GM18861 (cell line): ENCODE data around the gene CSPG4.

Source experiments
- ATAC-seq: cut with Tn5 transposase; IDR thresholded peaks from one replicate; pipeline ENCODE4 v1.9.1; 2021; ENCODE audit not compliant: unreplicated experiment

The CSPG4 gene

DNA sequence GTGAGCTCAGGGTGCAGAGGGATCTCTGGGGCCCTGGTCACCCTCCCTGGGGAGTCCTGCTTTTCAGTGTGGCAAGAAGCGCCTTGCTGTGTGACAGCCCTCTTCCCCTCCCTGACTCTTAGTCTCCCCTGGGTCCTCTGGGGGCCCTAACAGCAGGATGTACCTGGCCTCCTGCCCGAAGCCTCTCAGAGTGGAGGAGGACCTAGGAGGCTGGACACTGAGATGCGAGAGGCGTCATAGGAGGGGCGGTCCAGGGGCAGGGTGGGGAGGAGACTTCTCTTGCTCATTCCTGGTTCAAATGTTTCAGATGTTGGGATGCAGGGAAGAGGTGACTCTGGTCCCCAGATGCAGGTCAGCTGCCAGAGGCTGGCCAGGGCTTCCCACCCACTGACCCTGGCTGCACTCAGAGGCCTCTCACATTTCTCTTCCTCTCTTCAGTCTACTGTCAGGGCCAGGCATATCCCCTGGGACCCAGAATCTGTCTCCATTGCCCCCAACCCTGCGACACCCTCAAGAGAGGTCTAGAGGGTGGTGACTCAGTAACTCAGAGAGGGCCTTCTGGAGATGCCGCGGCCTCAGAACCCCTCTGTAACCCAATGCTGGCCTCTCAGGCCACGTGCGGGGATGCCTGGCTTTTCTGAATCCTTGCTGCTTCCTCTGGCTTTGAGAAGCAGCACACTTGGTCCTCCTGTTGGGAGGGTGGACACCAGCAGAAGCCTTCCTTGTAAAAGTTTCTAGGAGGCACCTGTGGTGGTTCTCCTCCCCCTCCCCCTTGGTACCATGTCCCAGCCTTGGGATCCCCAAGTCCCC, 39.0 kb downstream of the CSPG4 start:
- ATAC-seq, result no peak

DNA sequence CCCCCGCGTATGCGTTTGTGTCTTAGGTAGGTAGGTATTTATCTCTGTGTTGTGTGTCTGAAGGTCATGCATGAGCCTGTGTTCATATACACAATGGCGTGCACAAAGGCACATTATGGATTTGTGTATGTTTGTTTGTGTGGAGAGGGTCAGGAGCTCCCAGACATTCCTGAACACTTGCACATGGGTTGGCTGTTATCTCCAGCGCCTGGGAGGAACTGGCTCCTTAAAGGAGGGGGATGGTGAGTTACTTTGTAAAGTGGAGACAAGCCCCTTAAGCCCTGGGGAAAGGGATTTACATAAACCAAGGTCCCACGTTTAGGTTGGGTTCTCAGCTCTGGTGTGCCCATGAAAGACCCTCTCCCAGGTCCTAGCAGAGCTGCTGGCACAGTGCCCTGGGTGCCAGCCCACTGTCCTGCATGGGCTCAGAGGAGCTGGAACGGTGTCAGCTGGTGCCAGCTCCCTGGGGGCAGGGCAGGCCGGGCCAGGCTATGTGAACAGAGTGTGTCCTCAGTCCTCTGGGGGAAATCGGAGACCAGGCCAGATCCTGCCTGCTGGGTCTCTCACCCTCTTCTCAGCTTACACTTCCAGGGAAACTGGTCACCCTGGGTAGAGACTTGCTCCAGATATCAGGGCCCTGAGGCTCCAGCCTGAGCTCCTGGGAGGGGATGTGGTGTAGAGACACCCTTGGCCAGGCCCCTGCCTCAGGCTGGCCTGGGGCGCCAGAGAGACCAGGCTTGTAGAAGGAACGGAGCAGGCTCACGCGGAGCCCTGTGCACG, 39.8 kb downstream of the CSPG4 start:
- ATAC-seq, result no peak

DNA sequence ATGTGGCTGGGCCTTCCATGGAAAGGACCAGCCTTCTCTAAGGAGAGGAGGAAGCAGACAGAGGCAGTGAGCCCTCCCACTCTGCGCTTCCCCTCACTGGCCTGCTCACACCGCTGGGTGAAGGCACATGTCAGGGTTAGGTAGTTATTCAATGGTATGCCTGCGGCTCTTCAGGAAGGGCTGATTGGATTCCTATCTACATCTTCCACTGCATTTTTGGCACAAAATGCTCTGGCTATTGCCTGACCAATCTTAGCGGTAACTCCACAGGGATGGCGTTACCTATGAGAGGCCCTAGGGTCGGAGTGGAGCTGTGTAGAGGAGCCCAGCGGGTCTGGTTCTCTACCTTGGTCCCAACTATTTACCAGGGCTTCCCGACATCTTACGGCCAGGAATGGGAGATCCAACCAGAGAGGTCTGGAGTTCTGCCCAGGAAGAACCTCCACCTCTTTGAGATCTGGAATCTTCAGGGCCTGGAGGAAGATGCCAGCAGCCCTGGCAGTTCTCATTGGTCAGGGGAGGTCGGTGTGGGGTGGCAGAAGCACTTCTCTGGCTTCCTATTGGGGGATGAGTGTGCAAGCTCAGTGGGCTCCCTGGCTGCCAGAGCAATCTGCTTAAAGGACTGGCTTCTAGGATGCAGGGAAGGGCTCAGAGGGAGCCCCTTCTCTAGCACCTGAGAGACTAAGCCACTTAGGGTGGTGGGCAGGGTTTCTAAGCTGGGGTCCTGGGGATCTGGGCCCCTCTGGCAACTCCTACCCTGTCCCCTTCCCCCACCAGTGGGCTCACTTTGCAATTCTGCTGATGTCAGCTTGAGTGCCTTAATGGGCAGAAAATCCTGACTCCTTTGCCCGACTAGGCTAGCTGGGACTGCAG, 40.7 kb downstream of the CSPG4 start:
- ATAC-seq, result no peak

DNA sequence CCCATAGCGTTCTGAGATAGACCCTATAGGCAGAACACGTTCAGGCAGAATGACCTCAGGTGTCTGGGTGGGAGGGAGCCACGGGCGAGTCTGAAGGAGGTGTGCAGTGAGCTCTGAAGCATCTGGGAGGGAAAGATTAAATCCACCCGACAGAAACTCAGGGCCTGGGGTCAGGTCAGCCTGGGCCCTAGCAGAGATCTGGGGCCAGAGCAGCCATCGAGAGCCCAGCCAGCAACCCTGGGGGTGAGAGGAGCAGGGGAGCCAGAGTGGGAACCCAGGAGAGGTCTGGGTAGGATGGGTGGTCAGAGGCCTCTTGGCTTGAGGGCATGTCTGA, 42.8 kb downstream of the CSPG4 start:
- ATAC-seq, result no peak

DNA sequence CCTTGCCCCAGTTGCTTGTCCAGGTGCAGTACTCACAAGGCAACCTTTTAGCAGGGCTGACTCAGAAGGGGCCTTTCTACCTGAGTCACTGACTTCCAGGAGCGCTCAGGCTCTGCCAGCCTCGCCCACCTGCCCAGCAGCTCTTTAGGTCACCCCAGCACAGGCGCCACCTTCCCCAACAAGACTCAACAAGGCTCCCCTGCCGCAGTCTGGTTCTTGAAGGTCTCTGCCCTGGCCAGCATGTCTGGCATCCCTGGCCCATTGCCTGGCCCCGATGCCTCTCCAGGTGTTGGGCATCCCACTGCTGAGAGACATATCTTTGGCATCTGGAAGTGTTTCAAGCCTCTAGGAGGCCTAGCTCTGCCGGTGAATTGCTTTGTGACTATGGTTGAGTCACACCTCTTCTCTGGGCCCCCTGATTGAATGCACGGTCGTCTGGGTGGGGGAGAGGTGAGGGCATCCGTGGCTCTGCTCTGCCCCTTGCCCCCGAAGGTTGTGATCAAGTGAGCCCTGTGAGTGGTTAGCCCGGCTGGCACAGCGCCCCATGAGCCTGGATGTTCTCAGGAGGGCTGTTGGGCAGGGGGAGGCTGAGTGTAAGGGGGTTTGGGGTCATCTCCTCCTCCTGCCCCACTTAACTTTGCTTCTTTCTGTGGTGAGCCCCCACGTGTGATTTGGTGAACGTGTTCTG, 43.3 kb downstream of the CSPG4 start:
- ATAC-seq, result no peak

DNA sequence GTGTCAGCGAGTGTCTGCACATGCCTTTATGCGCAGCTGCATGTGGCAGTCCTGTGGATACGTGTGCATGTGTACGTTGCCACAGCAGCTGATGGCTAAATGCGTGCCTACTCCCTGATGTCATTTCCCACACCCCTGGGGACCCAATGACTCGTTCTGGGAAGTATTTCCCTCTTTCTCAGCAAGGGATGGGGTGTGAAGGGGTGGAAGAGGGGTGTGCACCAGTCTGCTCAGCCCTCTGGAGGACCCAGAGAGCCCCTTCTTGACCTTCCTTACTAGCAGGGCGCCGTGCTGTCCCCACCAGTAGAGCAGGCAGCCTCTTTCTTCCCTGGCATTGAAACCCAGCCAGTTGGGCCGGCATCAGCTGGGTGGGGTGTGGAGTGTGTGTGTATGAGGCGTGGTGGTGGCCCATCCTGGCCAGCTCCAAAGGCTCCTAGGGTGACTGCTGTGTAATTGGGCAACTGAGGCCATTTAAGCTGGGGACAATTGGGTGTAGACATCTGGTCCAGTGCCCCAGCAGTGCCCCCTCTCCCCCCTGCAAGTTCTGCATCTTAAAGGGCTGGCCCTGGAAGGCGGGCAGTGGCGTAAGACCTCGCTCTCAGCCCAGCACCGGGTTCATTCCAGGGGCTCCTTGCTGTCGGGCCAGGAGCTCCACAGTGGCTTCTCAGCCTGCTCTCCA, 45.7 kb downstream of the CSPG4 start:
- no peak for ATAC-seq

DNA sequence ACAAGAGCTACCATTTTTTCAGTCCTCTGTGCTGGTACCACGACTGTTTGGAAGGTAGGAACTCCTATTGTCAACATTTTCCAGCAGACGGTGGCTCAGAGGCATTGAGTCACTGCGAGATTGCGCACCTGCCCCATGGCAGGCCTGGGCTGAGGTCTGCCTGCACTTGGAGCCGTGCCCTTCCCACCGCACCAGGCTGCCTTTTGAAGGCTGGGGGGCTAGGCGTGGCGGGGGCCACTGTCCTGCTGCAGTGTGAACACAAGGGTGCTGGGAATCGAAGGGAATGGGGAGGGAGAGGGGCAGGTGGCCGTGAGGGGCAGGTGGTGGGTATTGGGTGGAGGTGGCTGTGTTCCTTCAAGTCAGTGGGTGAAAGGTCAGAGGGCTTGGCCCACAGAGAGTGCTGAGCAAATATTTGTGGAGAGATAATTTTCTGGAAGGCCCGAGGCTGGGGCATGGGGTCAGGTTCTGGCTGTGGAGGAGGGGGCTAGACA, 48.7 kb downstream of the CSPG4 start:
- ATAC-seq, result no peak

DNA sequence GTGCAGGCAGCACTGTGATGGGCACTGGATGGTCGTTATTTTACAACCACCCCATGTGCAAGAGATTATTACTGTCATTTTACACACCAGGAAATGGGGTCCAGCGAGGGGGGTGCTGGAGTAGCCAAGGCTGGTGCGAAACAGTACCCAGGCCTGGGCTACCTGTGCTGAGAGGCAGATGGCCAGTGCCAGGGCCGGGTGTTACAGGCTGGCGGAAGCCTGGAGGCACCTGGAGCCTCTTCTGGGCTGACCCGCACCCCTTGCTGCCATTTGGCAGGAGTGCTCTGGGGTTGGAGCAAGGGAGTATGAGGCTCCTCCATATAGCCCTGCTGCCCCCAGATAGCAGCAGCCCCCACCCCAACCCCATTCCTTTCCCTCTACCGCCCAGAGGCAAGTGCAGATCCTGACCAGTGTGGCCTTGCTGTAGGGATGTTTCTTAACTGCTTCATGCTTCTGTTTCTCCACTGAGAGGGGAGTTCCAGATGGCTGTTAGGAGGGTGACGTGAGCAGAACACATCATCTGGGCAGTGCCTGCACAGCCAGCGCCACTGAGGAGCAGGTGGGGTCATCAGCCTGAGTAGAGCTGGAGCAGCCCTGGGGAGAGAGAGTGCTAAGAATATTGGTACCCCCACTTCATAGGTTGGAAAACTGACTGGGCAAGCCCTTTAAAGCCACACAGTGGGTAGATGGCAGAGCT, 49.7 kb downstream of the CSPG4 start:
- no peak for ATAC-seq

DNA sequence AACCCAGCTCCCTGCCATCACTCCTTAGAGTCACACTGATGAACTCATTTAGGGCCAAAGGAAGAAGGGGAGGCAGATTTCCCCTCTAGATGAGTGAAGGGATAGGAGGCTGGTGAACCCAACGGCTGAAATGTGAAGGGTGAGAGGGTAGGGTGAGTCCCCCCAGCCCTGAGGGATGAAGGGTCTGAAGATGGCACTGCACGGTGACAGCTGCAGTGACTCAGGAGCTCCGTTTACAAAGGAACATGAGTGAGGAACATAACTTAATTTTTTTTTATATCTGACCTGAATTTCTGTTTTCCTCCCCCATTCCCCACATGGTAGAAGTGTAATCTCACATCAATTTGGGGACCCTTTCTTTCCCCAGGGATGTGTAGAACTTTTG, 50.9 kb downstream of the CSPG4 start:
- ATAC-seq, result no peak

DNA sequence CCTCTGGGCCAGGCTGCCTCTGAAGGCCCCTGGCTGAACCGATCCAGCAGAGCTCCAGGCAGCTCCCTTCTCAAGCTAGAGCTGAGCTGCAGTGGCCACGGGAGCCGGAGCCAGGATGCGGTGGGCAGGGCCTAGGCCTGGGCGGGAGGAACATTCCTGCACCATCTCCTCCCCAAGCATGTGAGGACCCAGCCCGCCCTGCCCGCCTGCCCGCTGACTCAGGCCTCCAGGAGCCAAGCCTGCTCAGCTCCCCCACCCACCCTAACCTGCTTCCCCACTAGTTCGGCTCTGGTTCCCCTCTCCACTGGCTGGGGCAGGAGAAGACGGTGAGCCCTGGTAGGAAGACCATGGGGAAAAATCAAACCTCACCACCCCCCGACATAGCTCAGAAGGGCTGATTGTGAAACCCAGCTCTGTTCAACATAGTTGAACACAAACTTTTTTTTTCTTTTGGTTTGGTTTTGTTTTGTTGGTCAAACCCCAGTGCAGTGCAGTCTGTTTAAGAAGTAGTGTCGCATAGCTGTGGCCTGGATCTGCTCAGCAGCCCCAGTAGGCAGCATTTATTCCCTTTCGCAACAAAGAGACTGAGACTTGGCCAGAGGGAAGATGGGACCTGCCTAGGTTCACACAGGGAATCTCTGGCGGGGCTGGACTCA, 51.4 kb downstream of the CSPG4 start:
- ATAC-seq, result no peak

DNA sequence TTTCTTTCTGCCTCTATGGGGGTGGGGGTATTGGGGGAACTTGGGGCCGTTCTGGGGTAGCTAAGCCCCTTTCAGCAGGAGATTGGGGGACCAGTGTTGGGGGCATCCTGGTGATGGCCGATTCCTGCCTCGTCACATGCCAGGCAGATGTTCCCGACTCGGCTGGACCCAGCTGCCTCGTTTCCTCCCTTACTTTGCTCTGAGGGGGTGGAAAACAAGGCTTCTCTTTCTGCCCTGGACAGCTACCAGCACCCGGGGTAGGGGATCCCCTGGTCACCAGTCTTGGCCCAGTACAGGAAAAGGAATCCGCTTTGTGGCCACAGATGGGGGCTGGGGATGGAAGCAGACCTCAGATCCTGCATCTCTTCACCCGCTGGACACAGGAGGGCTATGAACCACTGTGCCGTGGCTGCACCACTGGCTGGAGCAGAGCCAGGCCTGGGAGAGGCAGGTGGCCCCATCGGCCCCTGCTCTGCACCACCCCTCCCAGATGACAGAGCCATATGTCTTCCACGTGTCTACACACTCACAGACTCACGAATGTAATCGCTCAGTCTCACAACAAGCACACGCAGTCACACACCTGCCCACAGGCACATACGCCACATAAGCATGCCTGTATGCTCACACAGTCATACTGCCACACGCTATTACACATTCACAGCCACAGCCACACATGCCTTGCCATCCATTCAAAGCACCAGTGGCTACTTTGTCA, 52.6 kb downstream of the CSPG4 start:
- ATAC-seq, result no peak

DNA sequence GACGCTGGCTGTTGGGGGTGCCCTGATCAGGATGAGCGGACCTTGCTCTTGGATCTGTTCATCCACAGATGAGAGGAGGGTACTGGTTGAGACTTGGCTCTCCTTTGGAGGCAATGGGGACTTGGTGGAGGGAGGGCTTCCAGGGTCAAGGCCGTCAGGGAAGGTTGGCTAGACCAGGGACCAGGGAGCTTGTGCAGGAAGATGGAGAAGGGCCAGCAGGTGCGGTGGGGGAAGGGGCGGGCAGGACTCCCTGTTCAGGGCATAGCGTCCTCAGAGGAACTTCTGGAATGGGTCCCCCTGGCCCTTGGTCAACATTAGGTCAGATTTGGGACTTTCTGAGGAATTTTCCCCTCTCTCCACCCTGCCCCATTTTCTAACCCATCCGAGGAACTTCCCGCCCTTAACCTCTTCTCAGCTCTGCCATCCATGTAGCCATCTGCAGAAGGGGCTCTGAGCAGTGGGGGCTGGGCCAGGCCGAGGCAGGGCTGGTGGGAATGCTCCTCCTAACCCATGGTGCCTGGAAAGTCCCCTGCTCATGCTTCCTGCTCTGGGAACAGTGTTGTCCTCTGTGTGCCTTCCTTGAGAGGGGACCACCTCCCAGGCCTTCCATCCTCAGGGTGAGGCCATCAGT, 53.4 kb downstream of the CSPG4 start:
- ATAC-seq, result no peak

DNA sequence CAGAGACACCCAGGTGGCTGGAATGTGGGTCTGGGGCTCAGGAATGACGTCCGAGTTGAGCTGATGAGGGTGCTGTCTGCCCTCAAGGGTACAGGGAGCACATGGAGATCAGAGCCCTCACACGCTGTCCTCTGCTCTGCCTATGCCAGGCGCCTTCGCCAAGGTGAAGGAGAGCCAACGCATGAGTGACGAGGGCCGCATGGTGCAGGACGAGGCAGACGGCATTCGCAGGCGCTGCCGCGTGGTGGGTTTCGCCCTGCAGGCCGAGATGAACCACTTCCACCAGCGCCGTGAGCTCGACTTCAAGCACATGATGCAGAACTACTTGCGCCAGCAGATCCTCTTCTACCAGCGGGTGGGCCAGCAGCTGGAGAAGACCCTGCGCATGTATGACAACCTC, 55.8 kb downstream of the CSPG4 start:
- no peak for ATAC-seq

DNA sequence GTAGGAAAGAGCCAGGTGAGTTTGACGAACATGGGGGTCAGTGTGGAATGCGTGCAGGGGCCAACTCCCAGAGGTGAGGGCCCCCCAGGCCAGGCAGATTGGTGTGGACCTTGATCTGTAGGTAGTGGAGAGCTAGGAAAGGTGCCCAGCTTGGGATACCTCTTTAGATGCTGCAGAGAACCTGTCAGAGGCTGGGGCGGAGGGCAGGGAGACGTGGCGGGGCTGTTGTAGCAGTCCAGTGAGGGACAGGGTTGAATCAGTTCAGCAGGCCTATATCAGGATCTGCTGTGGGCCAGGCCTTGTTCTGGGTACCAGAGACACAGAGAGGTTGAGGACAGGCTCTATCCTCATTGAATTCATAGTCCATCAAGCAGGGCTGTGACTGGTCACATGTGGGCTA, 56.3 kb downstream of the CSPG4 start:
- no peak for ATAC-seq

DNA sequence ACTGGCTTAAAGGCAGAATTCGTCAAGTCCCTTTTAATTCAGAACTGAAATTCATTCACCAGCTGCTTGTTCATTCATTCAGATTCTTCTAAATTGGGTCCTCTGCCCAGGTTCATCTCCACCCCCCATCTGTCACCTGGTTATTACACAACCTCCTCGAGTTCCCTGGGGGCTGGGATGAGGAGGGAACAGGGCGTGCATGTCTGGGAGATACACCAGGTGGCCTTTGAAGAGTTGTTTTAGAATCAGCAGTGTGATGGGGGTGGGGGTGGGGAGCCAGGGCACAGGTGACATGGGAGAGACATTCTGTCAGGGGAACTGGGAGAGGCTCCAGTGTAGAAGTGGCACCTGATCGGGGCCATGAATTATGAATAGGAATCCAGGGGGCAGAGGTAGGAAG, 56.7 kb downstream of the CSPG4 start:
- no peak for ATAC-seq

DNA sequence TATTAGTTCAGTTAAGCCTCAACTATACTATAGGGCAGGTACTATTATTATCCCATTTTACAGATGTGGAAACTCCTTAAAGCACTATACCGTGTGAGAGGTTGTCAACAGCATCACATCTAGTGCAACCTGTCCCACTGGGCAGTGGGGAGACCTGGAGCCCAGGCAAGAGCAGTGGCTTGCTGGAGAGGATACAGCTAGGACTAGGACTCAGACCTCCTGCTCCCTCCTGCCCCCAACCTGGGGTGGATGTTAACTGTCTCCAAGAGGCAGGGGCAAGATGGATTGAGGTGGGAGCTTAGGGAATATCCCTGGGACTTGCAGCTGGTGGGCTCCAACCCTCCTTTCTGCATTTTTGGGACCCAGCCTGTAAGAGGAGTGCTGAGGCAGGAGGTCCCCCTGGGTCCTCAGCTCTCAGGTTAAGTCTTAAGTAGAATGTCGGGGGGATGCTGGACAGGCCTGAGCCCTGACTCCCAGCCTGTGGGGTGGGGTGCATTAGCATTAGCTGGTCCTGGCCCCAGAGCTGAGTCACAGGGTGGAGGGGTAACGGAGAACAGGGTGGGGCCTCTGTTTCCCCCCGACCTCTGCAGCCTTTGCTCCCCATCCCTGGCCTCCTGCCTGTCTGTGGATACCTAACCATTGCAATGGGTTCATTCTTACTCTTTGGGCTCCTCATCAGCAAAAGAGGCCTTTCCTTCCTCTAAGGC, 58.3 kb downstream of the CSPG4 start:
- ATAC-seq, result no peak

DNA sequence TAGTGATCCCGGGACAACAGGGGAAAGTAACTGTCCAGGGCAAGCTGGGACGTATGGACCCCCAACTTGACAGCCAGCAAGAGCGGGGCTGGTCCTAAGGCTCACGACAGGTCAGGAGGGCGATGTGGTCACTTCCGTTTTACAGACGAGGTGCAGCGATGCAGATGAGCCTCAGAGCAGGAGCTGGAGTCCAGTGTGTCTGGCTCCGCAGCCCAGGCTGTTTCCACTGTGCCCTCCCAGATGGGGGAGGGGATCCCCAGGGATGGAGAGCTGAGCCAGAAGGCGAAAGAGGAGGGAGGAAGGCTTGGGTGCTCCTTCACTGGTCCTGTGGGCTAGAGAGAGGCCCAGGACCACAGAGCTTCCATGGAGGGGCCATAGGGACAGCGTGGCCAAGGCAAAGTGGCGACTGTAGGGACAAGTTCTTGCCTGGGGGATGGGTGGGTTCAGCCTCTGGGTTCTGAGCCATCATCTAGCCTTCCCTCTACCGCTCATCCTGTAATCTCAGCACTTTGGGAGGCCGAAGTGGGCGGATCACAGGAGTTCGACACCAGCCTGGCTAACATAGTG, 59.2 kb downstream of the CSPG4 start:
- ATAC-seq, result no peak
